Left lung (tissue), 10 donors: ENCODE measurements around the gene PDE4B. TPM values are rescaled to one million over a fixed set of nuclear protein-coding genes. Genes with fewer than 3 reads are reported as not detected.
A peak's percentile ranks its signal among the peaks of the same experiment; 100 is the strongest.

Experiments
- ATAC-seq: fragments of 200-7000 bp; cut with Tn5 transposase; one replicate; pipeline ENCODE4 v1.9.1; 2020; ENCODE audit warnings: moderate library complexity
- DNase-seq, 4 donors: peaks; one replicate each; pipeline ENCODE4 v3.0.0-alpha.2; 2013 to 2020
- H3K27ac ChIP-seq, 2 donors: fragments of 200-600 bp; sonication (generic) in 1 of 2; one replicate each; pipeline versions ENCODE4 v1.5.0 to v1.8.0; 2020 to 2021
- H3K27me3 ChIP-seq, 2 donors: fragments of 200-600 bp; sonication (generic) in 1 of 2; one replicate each; pipeline versions ENCODE4 v1.5.0 to v1.8.0; 2020 to 2021
- H3K36me3 ChIP-seq, 2 donors: fragments of 200-600 bp; sonication (generic) in 1 of 2; one replicate each; pipeline versions ENCODE4 v1.5.0 to v1.8.0; 2020 to 2021
- H3K4me1 ChIP-seq, 2 donors: fragments of 200-600 bp; one replicate each; pipeline ENCODE4 v1.8.0; 2021
- H3K4me3 ChIP-seq, 2 donors: fragments of 200-600 bp; sonication (generic) in 1 of 2; one replicate each; pipeline versions ENCODE4 v1.5.0 to v1.8.0; 2020 to 2021; ENCODE audit warnings: mild to moderate bottlenecking in 1 of 2
- H3K9me3 ChIP-seq, 2 donors: fragments of 200-600 bp; sonication (generic) in 1 of 2; one replicate each; pipeline versions ENCODE4 v1.5.0 to v1.8.0; 2020 to 2021
- CTCF ChIP-seq, 2 donors: fragments of 200-600 bp; sonication (generic) in 1 of 2; IDR thresholded peaks; one replicate each; pipeline versions ENCODE4 v1.5.0 to v1.8.0; 2021; ENCODE audit warnings: antibody characterized with exemption in 2 of 2
- intact Hi-C, 2 donors: fragments of 100-400 bp; cut with DNase I; formaldehyde crosslinking; loops; one replicate each; pipeline versions ENCODE4 v1.11.2 to v1.14.2; 2022
- polyA plus RNA-seq, 6 donors: library from polyadenylated mRNA; unstranded; fragments of 120-200 nt; gene quantifications; one replicate each; pipeline ENCODE4 v1.2.1, GENCODE V29; 2013; ENCODE audit not compliant: insufficient read length in 6 of 6
- total RNA-seq, 2 donors: library from RNA; stranded (reverse); fragmentation: NEBNext Ultra II Directional; extraction: Animal tissue kit (Norgen Biotek cat#: 25700); gene quantifications; one replicate each; pipeline ENCODE4 v1.2.1, GENCODE V29; 2021
- donor health status: DM: no; HTN: yes; CAD: no.
- donor health status: DM: no; HTN: no; CAD: no.

The PDE4B gene
- total and polyA plus RNA-seq, 8 donors, result 8.6 to 50.7 (median 19.2) TPM

GRCh38 chr1:66231217-66231616 is 438.5 kb downstream of the PDE4B start:
- intact Hi-C loops, result no loop called here
- ATAC-seq, result peak; percentile 32
- Histone ChIP-seq H3K4me1 (no peaks in the 10 kb centered on the region), H3K4me3 (no peak overlapping the region), H3K36me3 (no peaks in the 10 kb centered on the region), H3K9me3 (no peaks in the 10 kb centered on the region), H3K27me3 (no peaks in the 10 kb centered on the region), H3K27ac (no peak overlapping the region)
- DNase-seq, result no peak
- TF ChIP-seq CTCF (IDR thresholded peaks at IDR 0.05), result no peak

- no peak for TF ChIP-seq CTCF (IDR thresholded peaks at IDR 0.05)
- DNase-seq (no peak), ATAC-seq (no peak)
- H3K4me1 ChIP-seq, result no peaks in the 10 kb centered on the region
- no peaks in the 10 kb centered on the region for H3K36me3 ChIP-seq
- H3K9me3 ChIP-seq, result no peaks in the 10 kb centered on the region
- H3K27me3 ChIP-seq, result no peaks in the 10 kb centered on the region
- intact Hi-C loops, result no loop called here
- H3K4me3 ChIP-seq, result no peak overlapping the region
- no peak overlapping the region for H3K27ac ChIP-seq
Measured at GRCh38 chr1:66231681-66232463, 439.2 kb downstream of the PDE4B start.

- ATAC-seq, result no peak
- intact Hi-C loops, result no loop called here
Measured at GRCh38 chr1:66237042-66237441, 444.3 kb downstream of the PDE4B start.

GRCh38 chr1:66237722-66238479 is 445.2 kb downstream of the PDE4B start:
- TF ChIP-seq CTCF (IDR thresholded peaks at IDR 0.05), result no peak
- ATAC-seq (no peak), DNase-seq (no peak)
- H3K4me3 ChIP-seq, result no peak overlapping the region
- H3K27me3 ChIP-seq, result no peaks in the 10 kb centered on the region
- peaks cover 0 to 5% of the 10 kb centered on the region in 2 donors for H3K4me1 ChIP-seq
- no peak overlapping the region for H3K27ac ChIP-seq
- intact Hi-C loops, result no loop called here
- no peaks in the 10 kb centered on the region for H3K36me3 ChIP-seq
- H3K9me3 ChIP-seq, result no peaks in the 10 kb centered on the region

More at GRCh38 chr1:66237042-66237441, 444.3 kb downstream of the PDE4B start:
- no peak for TF ChIP-seq CTCF (IDR thresholded peaks at IDR 0.05)
- DNase-seq, result no peak
- H3K27me3 ChIP-seq, result no peaks in the 10 kb centered on the region
- no peaks in the 10 kb centered on the region for H3K4me1 ChIP-seq
- H3K36me3 ChIP-seq, result no peaks in the 10 kb centered on the region
- H3K4me3 ChIP-seq, result no peak overlapping the region
- no peak overlapping the region for H3K27ac ChIP-seq
- H3K9me3 ChIP-seq, result no peaks in the 10 kb centered on the region

- Histone ChIP-seq H3K4me1 (peaks cover 0 to 5% of the 10 kb centered on the region in 2 donors), H3K36me3 (no peaks in the 10 kb centered on the region), H3K9me3 (no peaks in the 10 kb centered on the region), H3K27ac (no peak overlapping the region), H3K27me3 (no peaks in the 10 kb centered on the region), H3K4me3 (no peak overlapping the region)
- ATAC-seq (no peak), DNase-seq (no peak)
- intact Hi-C loops, result loop anchor here (5.0 to 10.0 kb wide), 2 partner anchors 205 to 278 kb away; no protein-coding TSS in a partner anchor
- TF ChIP-seq CTCF (IDR thresholded peaks at IDR 0.05), result no peak
Measured at GRCh38 chr1:66239834-66240233, 447.1 kb downstream of the PDE4B start.
